Neural cell (in vitro differentiated cells): ENCODE data around the gene FAM227B. TPM values are rescaled to one million over a fixed set of nuclear protein-coding genes. Genes with fewer than 3 reads are reported as not detected.

Experiments
- H2AFZ ChIP-seq: fragments of 200-600, 300-800 bp; sonication (generic), shearing (Covaris generic); 2 replicates; pipeline ENCODE4 v1.6.0; 2014; ENCODE audit warnings: low read depth, mild to moderate bottlenecking, antibody characterized with exemption, low read length, moderate library complexity
- H3F3A ChIP-seq: fragments of 200-600 bp; shearing (Covaris generic); 2 replicates; pipeline ENCODE4 v1.6.1; 2016; ENCODE audit warnings: mild to moderate bottlenecking, moderate library complexity, mixed read lengths, antibody characterized with exemption, low read length; ENCODE audit not compliant: insufficient read depth, poor library complexity, severe bottlenecking
- H3K27ac ChIP-seq: fragments of 200-600, 300-800 bp; sonication (generic), shearing (Covaris generic); 2 replicates; pipeline ENCODE4 v1.5.1; 2014; ENCODE audit warnings: mild to moderate bottlenecking, low read length, moderate library complexity
- H3K27me3 ChIP-seq: fragments of 300-800, 200-600 bp; sonication (generic), shearing (Covaris generic); 2 replicates; pipeline ENCODE4 v1.6.0; 2014; ENCODE audit warnings: mild to moderate bottlenecking, low read depth, low read length, moderate library complexity; ENCODE audit not compliant: insufficient read depth
- H3K36me3 ChIP-seq: fragments of 300-800, 200-600 bp; sonication (generic), shearing (Covaris generic); 2 replicates; pipeline ENCODE4 v1.5.1; 2014; ENCODE audit warnings: mild to moderate bottlenecking, antibody characterized with exemption, low read length, moderate library complexity; ENCODE audit not compliant: insufficient read depth
- H3K4me2 ChIP-seq: fragments of 300-800, 200-600 bp; sonication (generic), shearing (Covaris generic); 2 replicates; pipeline ENCODE4 v1.6.0; 2014; ENCODE audit warnings: mild to moderate bottlenecking, low read length
- H3K4me3 ChIP-seq: fragments of 300-800, 200-600 bp; sonication (generic), shearing (Covaris generic); 2 replicates; pipeline ENCODE4 v1.5.1; 2014; ENCODE audit warnings: mild to moderate bottlenecking, low read length, moderate library complexity
- H3K79me2 ChIP-seq: fragments of 200-600 bp; shearing (Covaris generic); replicated peaks from 2 replicates; pipeline ENCODE4 v1.6.0; 2014; ENCODE audit warnings: mild to moderate bottlenecking, low read length, moderate library complexity; ENCODE audit not compliant: insufficient read depth
- H3K9ac ChIP-seq: fragments of 300-800, 200-600 bp; sonication (generic), shearing (Covaris generic); 2 replicates; pipeline ENCODE4 v1.6.1; 2016; ENCODE audit warnings: mild to moderate bottlenecking, low read length, mixed read lengths
- H3K9me2 ChIP-seq: fragments of 200-600 bp; shearing (Covaris generic); 2 replicates; pipeline ENCODE4 v1.6.1; 2016; ENCODE audit warnings: mild to moderate bottlenecking, low read length, mixed read lengths; ENCODE audit not compliant: insufficient read depth
- H3K9me3 ChIP-seq: fragments of 200-600, 300-800 bp; sonication (generic), shearing (Covaris generic); 2 replicates; pipeline ENCODE4 v1.6.1; 2016; ENCODE audit warnings: mild to moderate bottlenecking, mixed run types, low read length, moderate library complexity, mixed read lengths
- H4K20me1 ChIP-seq: fragments of 200-600 bp; shearing (Covaris generic); 2 replicates; pipeline ENCODE4 v1.6.1; 2016; ENCODE audit warnings: mild to moderate bottlenecking, mixed run types; ENCODE audit not compliant: insufficient read depth
- CTCF ChIP-seq: fragments of 450-650 bp; IDR thresholded peaks from 2 replicates; pipeline ENCODE4 v1.5.1; 2014; ENCODE audit warnings: antibody characterized with exemption, mild to moderate bottlenecking, moderate library complexity; ENCODE audit not compliant: poor library complexity, severe bottlenecking
- EP300 ChIP-seq: fragments of 450-650 bp; conservative IDR thresholded peaks from 2 replicates; pipeline ENCODE4 v1.6.1; 2014; ENCODE audit warnings: antibody characterized with exemption, mild to moderate bottlenecking, moderate library complexity; ENCODE audit not compliant: poor library complexity, severe bottlenecking
- MXI1 ChIP-seq: fragments of 450-650 bp; conservative IDR thresholded peaks from 2 replicates; pipeline ENCODE4 v1.6.1; 2014; ENCODE audit warnings: antibody characterized with exemption, mild to moderate bottlenecking; ENCODE audit not compliant: poor library complexity, severe bottlenecking
- POLR2AphosphoS5 ChIP-seq: IDR thresholded peaks from 2 replicates; pipeline ENCODE4 v1.6.1; 2012
- RAD21 ChIP-seq: fragments of 450-650 bp; conservative IDR thresholded peaks from 2 replicates; pipeline ENCODE4 v1.6.1; 2014; ENCODE audit warnings: antibody characterized with exemption, mild to moderate bottlenecking, moderate library complexity
- REST ChIP-seq: IDR thresholded peaks from 2 replicates; pipeline ENCODE4 v1.6.1; 2012; ENCODE audit warnings: borderline replicate concordance
- SMC3 ChIP-seq: fragments of 450-650 bp; conservative IDR thresholded peaks from 2 replicates; pipeline ENCODE4 v1.6.1; 2014; ENCODE audit warnings: antibody characterized with exemption, mild to moderate bottlenecking, moderate library complexity; ENCODE audit not compliant: poor library complexity
- TAF1 ChIP-seq: IDR thresholded peaks from 2 replicates; pipeline ENCODE4 v1.6.1; 2012; ENCODE audit warnings: low read depth
- polyA plus RNA-seq: library from polyadenylated mRNA; depleted of rRNA; stranded (reverse); fragments of >200 nt; gene quantifications from 2 replicates; pipeline ENCODE4 v1.2.3, GENCODE V29; 2014

Gene FAM227B
- polyA plus RNA-seq, 1 donor from 2014 or later, result 0.88 TPM

GRCh38 chr15:49309889-49310288 is 310.7 kb downstream of the FAM227B start:
- H3F3A ChIP-seq, result no peaks in the 10 kb centered on the region

GRCh38 chr15:49308686-49309085 is 311.9 kb downstream of the FAM227B start:
- H3K9ac ChIP-seq, result no peak overlapping the region
- no peaks in the 10 kb centered on the region for H3K9me3 ChIP-seq
- no peaks in the 10 kb centered on the region for H3F3A ChIP-seq
- no peak overlapping the region for H2AFZ ChIP-seq
- H3K27ac ChIP-seq, result no peak overlapping the region
- H3K36me3 ChIP-seq, result no peaks in the 10 kb centered on the region
- no peaks in the 10 kb centered on the region for H4K20me1 ChIP-seq
- H3K9me2 ChIP-seq, result no peaks in the 10 kb centered on the region
- no peak overlapping the region for H3K4me2 ChIP-seq
- TF ChIP-seq RAD21 (no peak), CTCF (no peak), MXI1 (no peak), REST (no peak), POLR2AphosphoS5 (no peak), SMC3 (no peak), EP300 (no peak)
- H3K79me2 ChIP-seq, result no peaks in the 10 kb centered on the region
- H3K27me3 ChIP-seq, result no peaks in the 10 kb centered on the region
- no peak overlapping the region for H3K4me3 ChIP-seq

More at GRCh38 chr15:49309889-49310288, 310.7 kb downstream of the FAM227B start:
- TF ChIP-seq REST, result no peak
- TF ChIP-seq CTCF, result no peak
- no peak for TF ChIP-seq TAF1
- TF ChIP-seq POLR2AphosphoS5, result no peak
- no peak for TF ChIP-seq MXI1
- TF ChIP-seq SMC3, result no peak
- Histone ChIP-seq H4K20me1 (no peaks in the 10 kb centered on the region), H3K27ac (no peak overlapping the region), H3K9me3 (no peaks in the 10 kb centered on the region), H3K4me2 (no peak overlapping the region), H3K36me3 (no peaks in the 10 kb centered on the region), H3K9me2 (no peaks in the 10 kb centered on the region), H3K4me3 (no peak overlapping the region), H3K27me3 (no peaks in the 10 kb centered on the region), H2AFZ (no peak overlapping the region), H3K79me2 (no peaks in the 10 kb centered on the region), H3K9ac (no peak overlapping the region)
